Measurements from ENCODE around the gene SPDYE1.
"Not testable (repeated sequence)": the region's sequence is repeated elsewhere in the genome, so short reads cannot be mapped to it uniquely, and the experiment has no call there.

DNA sequence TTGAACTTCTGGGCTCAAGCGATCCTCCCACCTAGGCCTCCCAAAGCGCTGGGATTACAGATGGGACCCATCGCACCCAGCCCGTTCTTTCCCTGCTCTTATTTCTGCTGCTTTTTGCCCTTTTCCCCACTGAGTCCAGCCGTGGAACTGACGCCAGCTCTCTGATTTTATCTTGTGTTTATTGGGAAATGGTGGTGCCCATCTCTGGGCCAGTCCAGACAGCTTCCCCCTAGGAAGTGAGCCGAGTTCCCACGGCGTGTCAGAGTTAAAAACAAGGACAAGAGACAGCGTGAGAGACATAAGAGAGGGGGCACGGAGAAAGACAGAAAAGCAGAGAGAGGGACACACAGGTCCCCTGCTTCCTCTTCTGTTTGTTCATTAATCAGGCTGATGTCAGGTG lies 19.6 kb upstream of the SPDYE1 start:
- TF ChIP-seq, protein P1, sequence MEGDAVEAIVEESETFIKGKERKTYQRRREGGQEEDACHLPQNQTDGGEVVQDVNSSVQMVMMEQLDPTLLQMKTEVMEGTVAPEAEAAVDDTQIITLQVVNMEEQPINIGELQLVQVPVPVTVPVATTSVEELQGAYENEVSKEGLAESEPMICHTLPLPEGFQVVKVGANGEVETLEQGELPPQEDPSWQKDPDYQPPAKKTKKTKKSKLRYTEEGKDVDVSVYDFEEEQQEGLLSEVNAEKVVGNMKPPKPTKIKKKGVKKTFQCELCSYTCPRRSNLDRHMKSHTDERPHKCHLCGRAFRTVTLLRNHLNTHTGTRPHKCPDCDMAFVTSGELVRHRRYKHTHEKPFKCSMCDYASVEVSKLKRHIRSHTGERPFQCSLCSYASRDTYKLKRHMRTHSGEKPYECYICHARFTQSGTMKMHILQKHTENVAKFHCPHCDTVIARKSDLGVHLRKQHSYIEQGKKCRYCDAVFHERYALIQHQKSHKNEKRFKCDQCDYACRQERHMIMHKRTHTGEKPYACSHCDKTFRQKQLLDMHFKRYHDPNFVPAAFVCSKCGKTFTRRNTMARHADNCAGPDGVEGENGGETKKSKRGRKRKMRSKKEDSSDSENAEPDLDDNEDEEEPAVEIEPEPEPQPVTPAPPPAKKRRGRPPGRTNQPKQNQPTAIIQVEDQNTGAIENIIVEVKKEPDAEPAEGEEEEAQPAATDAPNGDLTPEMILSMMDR (optimal IDR thresholded peaks at IDR 0.05 in 1 of 3, IDR thresholded peaks at IDR 0.05 in 1 of 3, conservative IDR thresholded peaks at IDR 0.05 in 1 of 3; ENCODE audit: extremely low read depth in 1 of 3, insufficient read depth in 2 of 3, low read length in 3 of 3) = not testable (repeated sequence)
- not testable (repeated sequence) for TF ChIP-seq EZH2 (IDR thresholded peaks at IDR 0.05; ENCODE audit: low read length)

All from keratinocyte (primary cell).